HG03108 (cell line): Measurements from ENCODE around the gene CADM2.

Experiments used
- ATAC-seq: cut with Tn5 transposase; IDR thresholded peaks from one replicate; pipeline ENCODE4 v1.9.1; 2021; ENCODE audit warnings: moderate library complexity; ENCODE audit not compliant: unreplicated experiment

The CADM2 gene

DNA sequence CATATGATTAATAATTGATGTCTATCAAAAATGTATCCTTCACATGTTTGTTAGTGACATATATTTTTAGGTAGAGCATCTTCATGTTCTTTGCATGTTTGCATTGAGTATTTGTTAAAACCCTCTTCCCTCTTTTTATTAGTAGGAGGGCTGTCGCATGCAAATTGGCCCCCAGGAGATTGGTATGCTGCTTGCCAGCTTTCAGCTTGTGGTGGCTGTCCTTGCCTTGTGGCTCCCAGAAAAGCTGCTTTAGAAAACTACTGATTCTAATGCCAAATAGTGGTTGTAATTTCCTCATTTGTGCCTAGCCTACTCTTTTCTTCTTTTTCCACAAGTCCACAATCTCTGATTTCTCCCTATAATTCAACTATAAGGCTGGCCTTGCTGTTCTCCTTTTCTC, 1145.4 kb downstream of the CADM2 start:
- ATAC-seq, result no peak

DNA sequence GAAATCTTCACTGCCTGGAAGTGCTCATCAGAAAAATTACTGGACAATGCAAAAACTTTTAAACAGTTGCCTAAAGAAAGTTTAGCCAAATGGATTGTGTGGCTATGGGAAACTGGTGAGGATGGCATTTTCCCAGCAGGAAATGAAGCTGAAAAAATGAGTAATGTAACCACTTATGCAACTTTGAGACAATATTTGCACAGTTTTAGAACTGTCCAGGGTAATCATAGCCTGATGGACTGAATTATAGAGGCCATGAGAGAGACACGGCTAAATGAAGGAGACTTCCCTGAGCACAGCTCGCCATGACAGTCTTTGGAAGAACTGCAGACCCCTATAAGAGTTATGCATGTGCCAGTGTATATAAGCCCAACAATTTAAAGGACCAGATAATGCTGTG, 1150.6 kb downstream of the CADM2 start:
- ATAC-seq, result no peak
